ENCODE results near the gene MPV17L2.

GRCh38 chr19:18230941-18231734, 38.1 kb downstream of the MPV17L2 start:
- TF ChIP-seq CTCF (IDR thresholded peaks at IDR 0.05) (no peak), POLR2A (IDR thresholded peaks at IDR 0.05) (no peak)

Measured in thyroid gland (tissue), 4 donors.